Medulla oblongata (tissue), 1 donor: ENCODE measurements around the gene CFAP97.
"Not testable (repeated sequence)": the region's sequence is repeated elsewhere in the genome, so short reads cannot be mapped to it uniquely, and the experiment has no call there.

Source experiments
- DNase-seq: peaks from one replicate; pipeline ENCODE4 v3.0.0-alpha.2; 2015; ENCODE audit errors: extremely low spot score

Gene CFAP97

GRCh38 chr4:185201977-185202962, 1.5 kb downstream of the CFAP97 start:
- DNase-seq: no peak

- DNase-seq: not testable (repeated sequence)
These were observed 5.6 kb downstream of the CFAP97 start for GRCh38 chr4:185198189-185198588.

GRCh38 chr4:185196437-185196836, 7.4 kb downstream of the CFAP97 start:
- DNase-seq: no peak

DNA sequence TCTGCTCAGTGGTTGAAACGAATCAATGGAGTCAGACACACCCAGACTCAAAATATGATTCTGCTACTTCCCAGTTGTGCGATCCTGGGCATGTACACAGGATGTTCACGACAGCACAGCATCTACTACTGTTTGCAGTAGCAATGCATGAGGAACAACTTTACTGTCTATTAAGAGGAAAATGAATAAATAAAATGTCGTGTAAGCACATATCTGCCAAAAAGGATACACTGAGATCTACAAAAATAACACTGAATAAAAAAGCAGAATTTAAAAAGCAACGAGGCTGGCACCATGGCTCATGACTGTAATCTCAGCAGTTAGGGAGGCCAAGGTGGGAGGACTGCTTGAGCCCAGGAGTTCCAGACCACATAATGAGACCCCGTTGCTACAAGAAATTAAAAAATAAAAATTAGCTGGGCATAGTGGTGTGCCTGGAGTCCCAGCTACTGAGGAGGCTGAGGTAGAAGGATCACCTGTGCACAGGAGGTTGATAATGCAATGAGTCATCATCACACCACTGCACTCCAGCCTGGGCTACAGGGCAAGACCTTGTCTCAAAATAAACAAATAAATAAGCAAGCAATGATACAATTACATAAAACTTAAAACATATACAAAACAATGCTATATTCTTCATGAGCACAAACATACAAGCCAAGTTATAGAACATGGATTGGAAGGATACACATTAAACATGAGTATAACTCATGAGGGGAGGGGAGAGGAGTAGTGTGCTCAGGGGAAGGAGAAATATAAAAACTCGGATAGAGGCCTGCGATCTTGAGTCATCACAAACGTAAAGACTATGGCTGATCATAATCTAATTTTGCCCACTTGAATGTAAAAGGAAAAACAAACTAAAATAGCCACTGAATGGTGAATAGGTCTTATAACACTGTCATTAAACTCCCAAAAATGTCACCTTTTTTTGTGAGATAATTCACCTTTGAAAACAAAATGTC, 8.6 kb downstream of the CFAP97 start:
- DNase-seq: no peak

DNA sequence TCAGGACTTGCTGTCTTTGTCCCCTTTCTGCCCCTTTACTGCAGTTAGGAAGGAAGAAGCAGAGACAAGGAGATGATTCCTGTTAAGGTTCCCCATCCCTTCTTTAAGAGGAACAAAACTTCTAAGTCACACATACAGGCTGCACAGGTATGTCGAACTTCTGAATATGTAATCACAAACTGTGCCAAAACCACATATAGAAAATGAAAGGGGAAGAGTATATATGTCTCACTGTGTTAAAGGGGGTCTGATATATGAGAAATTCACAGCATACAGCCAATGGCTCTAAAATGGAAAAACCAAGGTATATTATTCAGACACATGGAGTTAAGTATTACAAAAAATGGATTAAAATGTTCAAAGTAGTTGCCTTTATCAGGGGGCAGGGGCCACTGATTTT, 11.7 kb downstream of the CFAP97 start:
- DNase-seq: no peak

DNA sequence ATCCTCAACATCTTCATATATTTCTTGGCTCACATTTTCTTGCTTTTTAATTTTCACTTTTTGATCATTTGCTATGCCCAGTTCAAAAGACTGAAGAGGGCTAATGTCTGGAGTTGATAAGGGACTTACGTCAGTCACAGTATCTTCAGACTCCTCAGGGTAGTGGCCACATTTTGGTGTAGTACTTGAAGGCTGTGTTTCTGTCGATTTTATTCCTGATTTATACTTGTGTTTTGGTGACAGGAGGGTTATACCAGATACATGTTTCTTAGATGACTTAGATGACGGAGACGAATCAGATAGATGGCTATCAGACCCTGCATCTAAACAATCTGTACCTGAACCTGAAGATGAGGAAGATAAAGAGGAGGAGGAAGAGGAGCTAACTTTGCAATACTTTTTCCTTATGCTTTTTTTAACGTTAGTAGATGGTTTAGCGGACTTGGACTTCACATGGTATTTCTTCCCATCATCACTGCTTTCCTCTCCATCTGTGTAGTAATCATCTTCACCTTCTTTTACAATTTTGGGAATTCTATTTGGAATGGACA, 13.4 kb downstream of the CFAP97 start:
- no peak for DNase-seq

DNA sequence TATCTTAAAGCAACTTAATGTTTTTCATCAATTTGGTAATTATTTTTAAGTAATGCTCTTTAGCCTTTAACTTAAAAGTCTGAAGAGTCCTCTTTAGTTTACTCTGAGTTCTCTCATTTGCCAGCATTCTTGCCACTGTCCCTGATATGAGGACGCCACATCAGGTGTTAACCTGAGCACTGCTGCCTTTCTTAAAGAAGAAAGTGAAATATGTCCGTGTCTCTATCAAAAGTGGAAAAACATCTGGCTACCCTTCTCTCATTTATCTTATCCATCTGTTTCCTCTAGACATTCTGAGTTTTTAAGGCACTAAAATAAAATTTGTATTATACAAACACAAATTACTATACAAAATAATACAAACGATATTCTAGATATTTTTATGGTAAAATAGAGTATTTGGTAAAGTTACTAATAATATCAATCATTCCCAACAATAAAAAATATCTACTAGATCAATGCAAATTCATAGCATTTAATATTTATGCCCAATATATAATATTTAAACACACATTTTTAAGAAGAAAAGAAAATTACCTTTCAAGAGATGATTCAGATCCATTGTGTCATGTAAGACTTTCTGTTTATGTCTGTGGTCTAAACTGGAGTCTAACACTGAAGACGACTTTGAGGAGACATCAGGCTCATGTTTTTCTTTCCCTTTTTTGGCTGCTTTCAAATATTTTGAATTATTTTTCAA, 14.0 kb downstream of the CFAP97 start:
- no peak for DNase-seq

- no peak for DNase-seq
These were observed 17.0 kb downstream of the CFAP97 start for GRCh38 chr4:185186769-185187168.

- DNase-seq: peak; percentile 96
These were observed 20.0 kb downstream of the CFAP97 start for GRCh38 chr4:185183622-185184281.

DNA sequence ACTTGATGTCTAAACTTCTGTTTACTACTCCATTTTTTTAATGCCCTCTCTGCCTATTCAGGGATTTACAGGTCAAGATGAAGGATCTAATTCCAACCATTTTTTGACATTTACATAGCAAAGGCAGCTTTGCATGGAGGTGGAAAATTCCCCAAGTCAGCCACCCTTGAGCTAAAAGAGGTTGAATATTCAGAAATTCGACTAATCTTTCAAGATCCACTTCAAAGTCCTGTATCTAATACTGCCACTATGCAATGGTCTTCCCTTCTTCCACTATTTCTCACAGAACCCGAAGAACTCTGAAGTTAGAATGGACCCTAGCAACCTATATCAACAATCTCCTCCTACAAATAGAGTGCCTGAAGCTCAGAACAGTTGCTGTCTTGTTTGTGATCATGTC, 21.6 kb downstream of the CFAP97 start:
- no peak for DNase-seq

- DNase-seq: no peak
These were observed 24.3 kb downstream of the CFAP97 start for GRCh38 chr4:185179488-185179887.

DNA sequence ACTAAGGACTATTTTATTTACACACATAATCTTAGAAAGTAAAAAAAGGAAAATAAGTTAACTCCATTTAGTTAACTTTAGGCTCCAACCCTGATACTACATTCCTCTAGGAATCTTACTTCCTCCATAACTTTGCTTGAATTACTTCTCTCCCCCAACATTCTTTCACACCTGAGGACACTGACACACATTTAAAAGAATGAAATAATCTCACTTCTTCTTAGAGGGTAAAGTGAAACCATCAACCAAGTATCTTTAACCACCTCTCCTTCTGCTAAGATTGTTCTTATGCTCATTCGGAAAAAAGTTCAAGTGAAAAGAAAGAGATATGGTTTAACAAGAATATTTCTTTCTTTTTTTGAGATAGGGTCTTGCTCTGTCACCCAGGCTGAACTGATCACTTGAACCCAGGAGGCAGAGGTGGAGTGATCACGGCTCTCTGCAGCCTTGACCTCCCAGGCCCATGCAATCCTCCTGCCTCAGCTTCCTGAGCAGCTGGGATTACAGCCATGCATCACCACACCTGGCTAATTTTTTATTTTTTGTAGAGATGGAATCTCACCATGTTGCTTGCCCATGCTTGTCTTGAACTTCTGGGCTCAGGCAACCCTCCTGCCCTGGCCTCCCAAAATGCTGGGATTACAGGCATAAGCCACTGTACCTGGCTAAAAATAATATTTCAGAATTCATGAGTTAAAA, 32.3 kb downstream of the CFAP97 start:
- no peak for DNase-seq

GRCh38 chr4:185167234-185167633, 36.6 kb downstream of the CFAP97 start:
- no peak for DNase-seq

DNA sequence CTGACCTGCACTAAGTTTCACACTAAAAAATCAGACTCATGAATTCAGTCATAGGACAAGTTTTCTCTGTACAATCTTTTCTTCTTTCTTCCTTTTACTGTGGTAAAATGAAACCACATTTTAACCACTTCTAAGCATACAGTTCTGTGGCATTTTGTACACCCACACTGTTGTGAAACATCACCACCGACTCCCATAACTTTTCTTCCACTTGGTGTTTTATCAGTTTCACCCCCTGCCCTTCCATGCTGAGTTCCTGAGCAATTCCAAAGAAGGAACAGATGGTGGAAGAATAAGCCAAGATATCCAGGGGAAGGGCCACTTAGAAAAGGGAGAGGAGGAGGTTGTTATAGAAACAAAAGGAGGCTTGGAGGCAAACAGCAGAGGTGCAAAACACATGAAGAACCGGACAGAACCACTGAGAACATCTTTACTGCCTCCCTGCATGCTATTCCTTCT, 38.2 kb downstream of the CFAP97 start:
- no peak for DNase-seq

DNA sequence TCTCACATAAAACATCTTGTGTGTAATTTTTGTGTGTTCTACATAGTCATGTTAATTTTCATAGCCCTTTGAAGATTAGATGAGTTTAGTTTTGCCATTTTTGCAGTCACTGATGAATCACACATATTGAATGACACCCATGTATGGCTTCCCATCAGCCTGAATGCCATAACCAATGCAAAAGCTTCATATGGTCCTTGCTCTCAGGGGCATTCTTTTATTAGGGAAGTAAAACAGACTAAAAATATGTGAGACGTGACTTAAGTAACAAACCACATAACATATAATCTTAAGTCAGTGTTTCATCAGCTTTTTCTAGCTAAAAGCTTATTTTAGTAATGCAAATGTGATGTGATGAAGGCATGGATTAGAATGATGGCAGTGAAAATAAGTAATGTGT, 52.5 kb downstream of the CFAP97 start:
- DNase-seq: no peak

GRCh38 chr4:185149392-185149791, 54.4 kb downstream of the CFAP97 start:
- DNase-seq: no peak

DNA sequence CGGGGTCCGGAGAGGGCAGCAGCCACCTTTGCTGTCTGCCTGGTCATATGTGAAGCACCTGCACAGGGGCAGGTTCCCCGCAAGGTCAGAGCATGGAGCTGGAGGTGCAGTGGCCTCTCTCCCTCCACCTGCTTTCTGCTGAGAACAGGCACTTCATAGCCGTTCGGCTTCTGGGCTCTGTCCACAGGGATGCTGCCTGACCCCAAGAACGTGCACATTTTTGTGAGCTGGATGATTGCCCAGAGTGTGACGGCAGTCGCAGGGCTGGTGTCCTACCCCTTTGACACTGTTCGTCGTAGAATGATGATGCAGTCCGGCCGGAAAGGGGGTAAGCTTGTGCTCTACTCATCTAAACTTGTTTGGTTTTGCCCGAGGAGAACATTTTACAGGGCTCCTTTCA, 58.2 kb downstream of the CFAP97 start:
- DNase-seq: no peak

DNA sequence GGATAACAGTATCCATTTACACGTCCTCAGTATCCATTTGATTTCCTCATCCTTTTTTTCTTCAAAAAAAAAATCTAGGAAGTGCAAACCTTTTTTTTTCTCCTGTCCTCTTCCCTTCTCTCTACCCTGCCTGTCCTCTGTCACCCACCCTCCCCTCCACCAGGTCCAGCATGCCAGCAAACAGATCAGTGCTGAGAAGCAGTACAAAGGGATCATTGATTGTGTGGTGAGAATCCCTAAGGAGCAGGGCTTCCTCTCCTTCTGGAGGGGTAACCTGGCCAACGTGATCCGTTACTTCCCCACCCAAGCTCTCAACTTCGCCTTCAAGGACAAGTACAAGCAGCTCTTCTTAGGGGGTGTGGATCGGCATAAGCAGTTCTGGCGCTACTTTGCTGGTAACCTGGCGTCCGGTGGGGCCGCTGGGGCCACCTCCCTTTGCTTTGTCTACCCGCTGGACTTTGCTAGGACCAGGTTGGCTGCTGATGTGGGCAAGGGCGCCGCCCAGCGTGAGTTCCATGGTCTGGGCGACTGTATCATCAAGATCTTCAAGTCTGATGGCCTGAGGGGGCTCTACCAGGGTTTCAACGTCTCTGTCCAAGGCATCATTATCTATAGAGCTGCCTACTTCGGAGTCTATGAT, 59.1 kb downstream of the CFAP97 start:
- DNase-seq: no peak

GRCh38 chr4:185143601-185143969, 60.2 kb downstream of the CFAP97 start:
- no peak for DNase-seq
